OCI-LY7 (cell line): ENCODE results near the gene C3orf18.

Experiments
- EZH2phosphoT487 ChIP-seq: fragments of 200-600 bp; sonication (generic); IDR thresholded peaks from 2 replicates; pipeline ENCODE4 v1.6.1; 2018; ENCODE audit warnings: low read depth, borderline replicate concordance, mild to moderate bottlenecking, mixed run types, antibody characterized with exemption, low read length, moderate library complexity, mixed read lengths
- TF ChIP-seq, protein P1 (sequence below): fragments of 200-600 bp; sonication (generic); conservative IDR thresholded peaks from 2 replicates; pipeline ENCODE4 v1.5.1; 2014; ENCODE audit warnings: mild to moderate bottlenecking, antibody characterized with exemption, low read length, moderate library complexity, mixed read lengths

DNA sequence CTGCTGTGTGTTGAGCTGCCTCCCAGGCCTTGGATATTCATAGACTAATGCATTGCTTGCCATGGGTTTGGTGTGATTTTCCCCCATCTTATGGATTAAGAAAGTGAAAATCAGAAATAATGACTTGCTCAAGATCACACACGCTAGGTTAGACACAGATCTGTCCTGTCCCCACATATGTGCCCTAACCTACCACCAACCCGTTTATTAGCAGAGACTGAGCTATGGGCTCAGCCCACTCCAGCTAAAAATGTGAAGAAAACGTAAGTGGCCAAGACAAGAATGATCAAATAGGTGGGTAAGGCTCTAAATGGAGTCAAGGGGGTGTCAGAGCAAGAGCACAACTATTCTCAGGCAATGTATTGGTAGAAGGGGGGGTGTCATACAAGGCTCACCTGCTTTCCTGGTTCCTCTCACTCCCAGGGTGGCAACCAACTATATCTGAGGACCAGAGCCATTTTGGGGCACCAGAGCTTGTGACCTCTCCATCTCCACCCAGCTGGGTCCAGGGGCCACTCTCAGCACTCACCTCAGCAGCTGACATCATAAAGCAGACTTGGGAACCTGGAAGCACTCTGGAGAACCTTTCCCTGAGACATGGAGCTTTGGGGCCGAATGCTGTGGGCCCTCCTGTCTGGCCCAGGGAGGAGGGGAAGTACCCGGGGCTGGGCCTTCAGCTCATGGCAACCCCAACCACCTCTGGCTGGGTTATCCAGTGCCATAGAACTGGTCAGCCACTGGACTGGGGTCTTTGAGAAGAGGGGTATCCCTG lies 3.1 kb upstream of the C3orf18 start:
- TF ChIP-seq, protein P1, sequence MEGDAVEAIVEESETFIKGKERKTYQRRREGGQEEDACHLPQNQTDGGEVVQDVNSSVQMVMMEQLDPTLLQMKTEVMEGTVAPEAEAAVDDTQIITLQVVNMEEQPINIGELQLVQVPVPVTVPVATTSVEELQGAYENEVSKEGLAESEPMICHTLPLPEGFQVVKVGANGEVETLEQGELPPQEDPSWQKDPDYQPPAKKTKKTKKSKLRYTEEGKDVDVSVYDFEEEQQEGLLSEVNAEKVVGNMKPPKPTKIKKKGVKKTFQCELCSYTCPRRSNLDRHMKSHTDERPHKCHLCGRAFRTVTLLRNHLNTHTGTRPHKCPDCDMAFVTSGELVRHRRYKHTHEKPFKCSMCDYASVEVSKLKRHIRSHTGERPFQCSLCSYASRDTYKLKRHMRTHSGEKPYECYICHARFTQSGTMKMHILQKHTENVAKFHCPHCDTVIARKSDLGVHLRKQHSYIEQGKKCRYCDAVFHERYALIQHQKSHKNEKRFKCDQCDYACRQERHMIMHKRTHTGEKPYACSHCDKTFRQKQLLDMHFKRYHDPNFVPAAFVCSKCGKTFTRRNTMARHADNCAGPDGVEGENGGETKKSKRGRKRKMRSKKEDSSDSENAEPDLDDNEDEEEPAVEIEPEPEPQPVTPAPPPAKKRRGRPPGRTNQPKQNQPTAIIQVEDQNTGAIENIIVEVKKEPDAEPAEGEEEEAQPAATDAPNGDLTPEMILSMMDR: no peak
- no peak for TF ChIP-seq EZH2phosphoT487
